Limb (tissue), 2 donors: ENCODE data around the gene ADIPOQ.
"Not testable (repeated sequence)": the region's sequence is repeated elsewhere in the genome, so short reads cannot be mapped to it uniquely, and the experiment has no call there.

Experiments
- DNase-seq, 2 donors: peaks; one replicate each; pipeline ENCODE4 v3.0.0-alpha.2; 2016; ENCODE audit errors: extremely low spot score in 2 of 2

The ADIPOQ gene

GRCh38 chr3:186901135-186901734 is 58.7 kb downstream of the ADIPOQ start:
- DNase-seq, result no peak

GRCh38 chr3:186902154-186902553 is 59.6 kb downstream of the ADIPOQ start:
- no peak for DNase-seq

- DNase-seq, result no peak
These were observed 60.2 kb downstream of the ADIPOQ start for GRCh38 chr3:186902713-186903112.

GRCh38 chr3:186903676-186904075 is 61.2 kb downstream of the ADIPOQ start:
- not testable (repeated sequence) for DNase-seq

GRCh38 chr3:186907075-186907474 is 64.6 kb downstream of the ADIPOQ start:
- DNase-seq, result not testable (repeated sequence)
